ENCODE data around the gene LPCAT3. TPM values are rescaled to one million over a fixed set of nuclear protein-coding genes. Genes with fewer than 3 reads are reported as not detected.

LPCAT3 gene
- total and polyA plus RNA-seq, 2 of the 13 experiments (the other 11 are each of a cell fraction or from before 2014, with no cell fraction given): 44.5 to 64.3 TPM

DNA sequence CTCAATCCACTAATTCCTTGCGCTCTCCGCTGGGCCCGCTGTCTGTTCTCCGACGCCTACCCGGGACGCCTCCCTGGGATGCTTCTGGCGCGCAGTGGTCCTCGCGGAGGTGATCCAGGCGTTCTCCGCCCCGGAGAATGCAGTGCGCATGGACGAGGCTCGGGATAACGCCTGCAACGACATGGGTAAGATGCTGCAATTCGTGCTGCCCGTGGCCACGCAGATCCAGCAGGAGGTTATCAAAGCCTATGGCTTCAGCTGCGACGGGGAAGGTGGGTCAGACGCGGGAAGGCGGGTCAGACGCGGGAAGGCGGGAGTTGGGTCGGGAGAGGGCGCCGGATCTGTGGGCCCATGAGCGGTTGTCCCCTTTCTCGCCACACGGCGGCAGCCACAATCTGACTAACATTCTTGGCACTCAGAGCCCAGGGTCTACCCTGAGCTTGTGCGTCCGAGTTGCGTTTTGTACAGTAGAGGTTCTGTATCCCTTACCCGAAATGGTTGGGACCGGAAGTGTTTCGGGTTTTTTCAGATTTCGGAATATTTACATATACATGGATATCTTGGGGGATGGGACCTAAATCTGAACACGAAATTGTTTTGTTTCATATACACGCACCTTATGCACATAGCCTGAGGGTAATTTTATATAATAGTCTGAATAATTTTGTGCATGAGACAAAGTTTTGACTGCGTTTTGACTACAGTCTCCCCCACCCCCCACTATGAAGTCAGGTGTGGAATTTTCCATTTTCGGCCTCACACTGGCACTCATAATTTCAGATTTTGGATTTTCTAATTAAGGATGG, 73.7 kb downstream of the LPCAT3 start (continued):
- TF ChIP-seq, protein P1, sequence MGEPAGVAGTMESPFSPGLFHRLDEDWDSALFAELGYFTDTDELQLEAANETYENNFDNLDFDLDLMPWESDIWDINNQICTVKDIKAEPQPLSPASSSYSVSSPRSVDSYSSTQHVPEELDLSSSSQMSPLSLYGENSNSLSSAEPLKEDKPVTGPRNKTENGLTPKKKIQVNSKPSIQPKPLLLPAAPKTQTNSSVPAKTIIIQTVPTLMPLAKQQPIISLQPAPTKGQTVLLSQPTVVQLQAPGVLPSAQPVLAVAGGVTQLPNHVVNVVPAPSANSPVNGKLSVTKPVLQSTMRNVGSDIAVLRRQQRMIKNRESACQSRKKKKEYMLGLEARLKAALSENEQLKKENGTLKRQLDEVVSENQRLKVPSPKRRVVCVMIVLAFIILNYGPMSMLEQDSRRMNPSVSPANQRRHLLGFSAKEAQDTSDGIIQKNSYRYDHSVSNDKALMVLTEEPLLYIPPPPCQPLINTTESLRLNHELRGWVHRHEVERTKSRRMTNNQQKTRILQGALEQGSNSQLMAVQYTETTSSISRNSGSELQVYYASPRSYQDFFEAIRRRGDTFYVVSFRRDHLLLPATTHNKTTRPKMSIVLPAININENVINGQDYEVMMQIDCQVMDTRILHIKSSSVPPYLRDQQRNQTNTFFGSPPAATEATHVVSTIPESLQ (CRISPR knock-in tag; conservative IDR thresholded peaks at IDR 0.05): 0 out of 2 replicates have a peak, but pooled peaks have one; percentile 29
- TF ChIP-seq ZMYM2 (CRISPR knock-in tag; IDR thresholded peaks at IDR 0.05) (0 out of 2 replicates have a peak, but pooled peaks have one; percentile 56), ZNF761 (CRISPR knock-in tag; conservative IDR thresholded peaks at IDR 0.05) (no peak), GABPB1 (CRISPR knock-in tag; IDR thresholded peaks at IDR 0.05) (peak; percentile 61), IRF2 (CRISPR knock-in tag; IDR thresholded peaks at IDR 0.05) (no peak), ZBTB38 (CRISPR knock-in tag; IDR thresholded peaks at IDR 0.05) (0 out of 2 replicates have a peak, but pooled peaks have one; percentile 17), NKX3-1 (CRISPR knock-in tag; IDR thresholded peaks at IDR 0.05) (peak; percentile 81; the same call in 1 of the 2 replicates), PITX1 (CRISPR knock-in tag; IDR thresholded peaks at IDR 0.05) (peak; percentile 77; the same call in 1 of the 2 replicates), ELF4 (CRISPR knock-in tag; IDR thresholded peaks at IDR 0.05; ENCODE audit: borderline replicate concordance) (no peak; the same call in 1 of the 2 replicates), YEATS2 (CRISPR knock-in tag; IDR thresholded peaks at IDR 0.05; ENCODE audit: borderline replicate concordance) (peak; percentile 65; the same call in 1 of the 2 replicates)
- TF ChIP-seq, protein P2, sequence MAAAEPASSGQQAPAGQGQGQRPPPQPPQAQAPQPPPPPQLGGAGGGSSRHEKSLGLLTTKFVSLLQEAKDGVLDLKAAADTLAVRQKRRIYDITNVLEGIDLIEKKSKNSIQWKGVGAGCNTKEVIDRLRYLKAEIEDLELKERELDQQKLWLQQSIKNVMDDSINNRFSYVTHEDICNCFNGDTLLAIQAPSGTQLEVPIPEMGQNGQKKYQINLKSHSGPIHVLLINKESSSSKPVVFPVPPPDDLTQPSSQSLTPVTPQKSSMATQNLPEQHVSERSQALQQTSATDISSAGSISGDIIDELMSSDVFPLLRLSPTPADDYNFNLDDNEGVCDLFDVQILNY (CRISPR knock-in tag; conservative IDR thresholded peaks at IDR 0.05): 0 out of 2 replicates have a peak, but pooled peaks have one; percentile 55
- TF ChIP-seq, protein P3, sequence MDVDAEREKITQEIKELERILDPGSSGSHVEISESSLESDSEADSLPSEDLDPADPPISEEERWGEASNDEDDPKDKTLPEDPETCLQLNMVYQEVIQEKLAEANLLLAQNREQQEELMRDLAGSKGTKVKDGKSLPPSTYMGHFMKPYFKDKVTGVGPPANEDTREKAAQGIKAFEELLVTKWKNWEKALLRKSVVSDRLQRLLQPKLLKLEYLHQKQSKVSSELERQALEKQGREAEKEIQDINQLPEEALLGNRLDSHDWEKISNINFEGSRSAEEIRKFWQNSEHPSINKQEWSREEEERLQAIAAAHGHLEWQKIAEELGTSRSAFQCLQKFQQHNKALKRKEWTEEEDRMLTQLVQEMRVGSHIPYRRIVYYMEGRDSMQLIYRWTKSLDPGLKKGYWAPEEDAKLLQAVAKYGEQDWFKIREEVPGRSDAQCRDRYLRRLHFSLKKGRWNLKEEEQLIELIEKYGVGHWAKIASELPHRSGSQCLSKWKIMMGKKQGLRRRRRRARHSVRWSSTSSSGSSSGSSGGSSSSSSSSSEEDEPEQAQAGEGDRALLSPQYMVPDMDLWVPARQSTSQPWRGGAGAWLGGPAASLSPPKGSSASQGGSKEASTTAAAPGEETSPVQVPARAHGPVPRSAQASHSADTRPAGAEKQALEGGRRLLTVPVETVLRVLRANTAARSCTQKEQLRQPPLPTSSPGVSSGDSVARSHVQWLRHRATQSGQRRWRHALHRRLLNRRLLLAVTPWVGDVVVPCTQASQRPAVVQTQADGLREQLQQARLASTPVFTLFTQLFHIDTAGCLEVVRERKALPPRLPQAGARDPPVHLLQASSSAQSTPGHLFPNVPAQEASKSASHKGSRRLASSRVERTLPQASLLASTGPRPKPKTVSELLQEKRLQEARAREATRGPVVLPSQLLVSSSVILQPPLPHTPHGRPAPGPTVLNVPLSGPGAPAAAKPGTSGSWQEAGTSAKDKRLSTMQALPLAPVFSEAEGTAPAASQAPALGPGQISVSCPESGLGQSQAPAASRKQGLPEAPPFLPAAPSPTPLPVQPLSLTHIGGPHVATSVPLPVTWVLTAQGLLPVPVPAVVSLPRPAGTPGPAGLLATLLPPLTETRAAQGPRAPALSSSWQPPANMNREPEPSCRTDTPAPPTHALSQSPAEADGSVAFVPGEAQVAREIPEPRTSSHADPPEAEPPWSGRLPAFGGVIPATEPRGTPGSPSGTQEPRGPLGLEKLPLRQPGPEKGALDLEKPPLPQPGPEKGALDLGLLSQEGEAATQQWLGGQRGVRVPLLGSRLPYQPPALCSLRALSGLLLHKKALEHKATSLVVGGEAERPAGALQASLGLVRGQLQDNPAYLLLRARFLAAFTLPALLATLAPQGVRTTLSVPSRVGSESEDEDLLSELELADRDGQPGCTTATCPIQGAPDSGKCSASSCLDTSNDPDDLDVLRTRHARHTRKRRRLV (CRISPR knock-in tag; IDR thresholded peaks at IDR 0.05): no peak
- TF ChIP-seq, protein P4, sequence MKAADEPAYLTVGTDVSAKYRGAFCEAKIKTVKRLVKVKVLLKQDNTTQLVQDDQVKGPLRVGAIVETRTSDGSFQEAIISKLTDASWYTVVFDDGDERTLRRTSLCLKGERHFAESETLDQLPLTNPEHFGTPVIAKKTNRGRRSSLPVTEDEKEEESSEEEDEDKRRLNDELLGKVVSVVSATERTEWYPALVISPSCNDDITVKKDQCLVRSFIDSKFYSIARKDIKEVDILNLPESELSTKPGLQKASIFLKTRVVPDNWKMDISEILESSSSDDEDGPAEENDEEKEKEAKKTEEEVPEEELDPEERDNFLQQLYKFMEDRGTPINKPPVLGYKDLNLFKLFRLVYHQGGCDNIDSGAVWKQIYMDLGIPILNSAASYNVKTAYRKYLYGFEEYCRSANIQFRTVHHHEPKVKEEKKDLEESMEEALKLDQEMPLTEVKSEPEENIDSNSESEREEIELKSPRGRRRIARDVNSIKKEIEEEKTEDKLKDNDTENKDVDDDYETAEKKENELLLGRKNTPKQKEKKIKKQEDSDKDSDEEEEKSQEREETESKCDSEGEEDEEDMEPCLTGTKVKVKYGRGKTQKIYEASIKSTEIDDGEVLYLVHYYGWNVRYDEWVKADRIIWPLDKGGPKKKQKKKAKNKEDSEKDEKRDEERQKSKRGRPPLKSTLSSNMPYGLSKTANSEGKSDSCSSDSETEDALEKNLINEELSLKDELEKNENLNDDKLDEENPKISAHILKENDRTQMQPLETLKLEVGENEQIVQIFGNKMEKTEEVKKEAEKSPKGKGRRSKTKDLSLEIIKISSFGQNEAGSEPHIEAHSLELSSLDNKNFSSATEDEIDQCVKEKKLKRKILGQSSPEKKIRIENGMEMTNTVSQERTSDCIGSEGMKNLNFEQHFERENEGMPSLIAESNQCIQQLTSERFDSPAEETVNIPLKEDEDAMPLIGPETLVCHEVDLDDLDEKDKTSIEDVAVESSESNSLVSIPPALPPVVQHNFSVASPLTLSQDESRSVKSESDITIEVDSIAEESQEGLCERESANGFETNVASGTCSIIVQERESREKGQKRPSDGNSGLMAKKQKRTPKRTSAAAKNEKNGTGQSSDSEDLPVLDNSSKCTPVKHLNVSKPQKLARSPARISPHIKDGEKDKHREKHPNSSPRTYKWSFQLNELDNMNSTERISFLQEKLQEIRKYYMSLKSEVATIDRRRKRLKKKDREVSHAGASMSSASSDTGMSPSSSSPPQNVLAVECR (CRISPR knock-in tag; IDR thresholded peaks at IDR 0.05; ENCODE audit: borderline replicate concordance): peak; percentile 73

Data from HepG2 (cell line).